Gastrocnemius medialis (tissue), 4 donors: Measurements from ENCODE around the gene RASL12.

Experiments
- POLR2A ChIP-seq, 2 donors: fragments of 450-650 bp; IDR thresholded peaks; one replicate each; pipeline ENCODE4 v1.6.1; 2017; ENCODE audit warnings: antibody characterized with exemption in 2 of 2, mild to moderate bottlenecking in 2 of 2, moderate library complexity in 2 of 2
- TF ChIP-seq, protein P1 (sequence below), 5 experiments: fragments of 450-650 bp in 3 of 5; fragments of 200-600 bp in 2 of 5; sonication (generic) in 2 of 5; IDR thresholded peaks in 4 of 5; conservative IDR thresholded peaks in 1 of 5; 1 replicate in 4 of 5; 2 replicates in 1 of 5; pipeline ENCODE4 v1.5.1; 2016 to 2019; ENCODE audit warnings: antibody characterized with exemption in 5 of 5, mild to moderate bottlenecking in 3 of 5, moderate library complexity in 3 of 5

DNA sequence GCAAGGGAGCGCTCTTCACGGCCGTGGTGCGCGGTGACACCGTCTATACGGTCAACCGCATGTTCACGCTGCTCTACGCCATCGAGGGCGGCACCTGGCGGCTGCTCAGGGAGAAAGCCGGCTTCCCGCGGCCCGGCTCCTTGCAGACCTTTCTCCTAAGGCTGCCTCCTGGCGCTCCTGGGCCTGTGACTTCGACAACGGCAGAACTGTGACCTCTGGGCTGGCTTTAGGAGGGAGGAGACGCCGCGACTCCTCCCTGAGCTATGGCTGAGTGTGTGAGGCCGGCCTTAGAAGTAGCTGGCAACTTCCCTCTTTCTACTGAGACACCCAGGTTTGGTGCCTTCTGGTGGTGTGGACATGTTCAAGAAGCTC, 10.2 kb upstream of the RASL12 start:
- TF ChIP-seq, protein P1, sequence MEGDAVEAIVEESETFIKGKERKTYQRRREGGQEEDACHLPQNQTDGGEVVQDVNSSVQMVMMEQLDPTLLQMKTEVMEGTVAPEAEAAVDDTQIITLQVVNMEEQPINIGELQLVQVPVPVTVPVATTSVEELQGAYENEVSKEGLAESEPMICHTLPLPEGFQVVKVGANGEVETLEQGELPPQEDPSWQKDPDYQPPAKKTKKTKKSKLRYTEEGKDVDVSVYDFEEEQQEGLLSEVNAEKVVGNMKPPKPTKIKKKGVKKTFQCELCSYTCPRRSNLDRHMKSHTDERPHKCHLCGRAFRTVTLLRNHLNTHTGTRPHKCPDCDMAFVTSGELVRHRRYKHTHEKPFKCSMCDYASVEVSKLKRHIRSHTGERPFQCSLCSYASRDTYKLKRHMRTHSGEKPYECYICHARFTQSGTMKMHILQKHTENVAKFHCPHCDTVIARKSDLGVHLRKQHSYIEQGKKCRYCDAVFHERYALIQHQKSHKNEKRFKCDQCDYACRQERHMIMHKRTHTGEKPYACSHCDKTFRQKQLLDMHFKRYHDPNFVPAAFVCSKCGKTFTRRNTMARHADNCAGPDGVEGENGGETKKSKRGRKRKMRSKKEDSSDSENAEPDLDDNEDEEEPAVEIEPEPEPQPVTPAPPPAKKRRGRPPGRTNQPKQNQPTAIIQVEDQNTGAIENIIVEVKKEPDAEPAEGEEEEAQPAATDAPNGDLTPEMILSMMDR (IDR thresholded peaks at IDR 0.05 in 4 of 5, conservative IDR thresholded peaks at IDR 0.05 in 1 of 5): peak; percentile 49 to 80 (median 66)
- TF ChIP-seq POLR2A (IDR thresholded peaks at IDR 0.05): no peak
